GM18499 (cell line): ENCODE measurements around the gene TUBA4A.
"Not testable (repeated sequence)": the region's sequence is repeated elsewhere in the genome, so short reads cannot be mapped to it uniquely, and the experiment has no call there.

Source experiments
- ATAC-seq: cut with Tn5 transposase; IDR thresholded peaks from one replicate; pipeline ENCODE4 v1.9.1; 2021; ENCODE audit warnings: moderate number of reproducible peaks; ENCODE audit not compliant: insufficient read depth, unreplicated experiment

The TUBA4A gene

GRCh38 chr2:219215871-219216534 lies 37.7 kb downstream of the TUBA4A start:
- ATAC-seq = no peak

DNA sequence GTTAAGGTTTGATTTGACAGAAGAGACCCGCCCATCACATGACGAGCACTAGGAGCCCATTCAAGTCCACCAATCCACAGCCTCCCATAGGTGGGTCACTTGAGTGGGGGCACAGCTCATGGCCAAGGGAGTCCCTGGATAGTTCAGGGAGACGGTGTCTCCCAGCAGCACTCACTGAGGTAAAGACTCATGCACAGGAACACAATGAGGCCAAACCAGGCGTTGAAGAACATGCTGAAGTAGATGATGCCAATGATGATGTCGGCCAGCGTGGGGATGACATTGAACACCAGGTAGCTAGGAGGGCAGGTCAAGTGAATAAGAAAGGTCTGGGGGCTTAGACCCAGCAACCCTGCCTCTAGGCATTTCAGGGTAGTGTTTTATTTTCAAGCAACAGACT lies 38.9 kb downstream of the TUBA4A start:
- no peak for ATAC-seq

- no peak for ATAC-seq
Observed at GRCh38 chr2:219214141-219214540, 39.6 kb downstream of the TUBA4A start.

DNA sequence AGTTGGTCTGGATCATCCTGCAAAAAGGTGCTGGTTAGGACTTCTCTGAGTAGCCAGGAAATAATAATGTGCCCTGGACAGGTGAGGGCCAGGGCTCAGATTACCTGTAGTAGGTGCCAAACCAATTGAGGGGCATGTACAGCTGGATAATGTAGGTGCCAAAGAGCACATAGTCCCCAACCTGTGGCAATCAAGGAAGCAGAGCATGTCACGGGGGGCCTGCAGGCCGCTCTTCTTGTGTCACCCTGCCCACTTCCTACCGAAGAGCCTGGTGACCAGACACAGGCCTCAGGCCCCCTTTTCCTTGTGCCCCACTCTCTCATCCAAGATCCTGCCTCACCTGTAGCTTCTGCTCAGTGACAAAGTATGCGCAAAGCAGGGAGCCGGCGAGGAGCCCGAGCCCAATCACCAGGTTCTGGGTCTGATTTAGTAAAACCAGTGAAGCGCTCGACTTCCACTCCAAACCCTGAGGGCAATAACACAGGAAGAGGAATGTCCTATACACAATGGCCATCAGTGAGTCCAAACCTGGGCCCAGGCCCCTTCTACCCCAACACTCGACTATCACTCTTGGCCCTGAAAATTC lies 40.1 kb downstream of the TUBA4A start:
- no peak for ATAC-seq

- no peak for ATAC-seq
Observed at GRCh38 chr2:219213026-219213415, 40.7 kb downstream of the TUBA4A start.

- no peak for ATAC-seq
Observed at GRCh38 chr2:219210886-219211362, 42.8 kb downstream of the TUBA4A start.

DNA sequence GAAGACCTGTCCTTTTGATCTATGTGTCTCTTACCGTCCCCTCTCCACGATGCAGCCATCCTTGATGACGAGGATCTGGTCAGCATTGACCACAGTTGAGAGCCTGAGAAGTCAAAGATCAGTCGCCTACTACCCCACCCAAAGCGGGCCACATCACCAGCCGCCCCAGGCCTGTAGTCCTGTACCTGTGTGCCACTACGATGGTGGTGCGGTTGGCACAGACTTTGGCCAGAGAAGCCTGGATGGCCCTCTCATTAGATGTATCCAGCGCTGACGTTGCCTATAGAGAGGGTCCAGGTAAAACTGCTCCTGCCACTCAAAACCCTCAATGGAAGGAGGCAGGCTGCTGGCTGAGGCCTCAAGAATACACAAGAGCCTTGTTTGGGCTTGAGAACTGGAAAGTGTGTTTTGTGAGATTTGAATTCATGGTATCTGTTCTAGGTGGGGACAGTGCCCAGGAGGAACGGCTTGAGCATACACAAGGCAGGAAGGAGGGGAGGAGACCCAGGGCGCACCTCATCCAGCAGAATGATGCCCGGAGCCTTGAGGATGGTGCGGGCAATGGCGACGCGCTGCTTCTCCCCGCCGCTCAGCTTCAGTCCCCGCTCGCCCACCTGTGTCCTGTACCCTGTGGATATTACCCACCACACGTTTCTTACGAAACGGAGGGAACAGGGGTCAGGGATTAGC lies 43.4 kb downstream of the TUBA4A start:
- no peak for ATAC-seq

- ATAC-seq = no peak
Observed at GRCh38 chr2:219209236-219210195, 44.2 kb downstream of the TUBA4A start.

DNA sequence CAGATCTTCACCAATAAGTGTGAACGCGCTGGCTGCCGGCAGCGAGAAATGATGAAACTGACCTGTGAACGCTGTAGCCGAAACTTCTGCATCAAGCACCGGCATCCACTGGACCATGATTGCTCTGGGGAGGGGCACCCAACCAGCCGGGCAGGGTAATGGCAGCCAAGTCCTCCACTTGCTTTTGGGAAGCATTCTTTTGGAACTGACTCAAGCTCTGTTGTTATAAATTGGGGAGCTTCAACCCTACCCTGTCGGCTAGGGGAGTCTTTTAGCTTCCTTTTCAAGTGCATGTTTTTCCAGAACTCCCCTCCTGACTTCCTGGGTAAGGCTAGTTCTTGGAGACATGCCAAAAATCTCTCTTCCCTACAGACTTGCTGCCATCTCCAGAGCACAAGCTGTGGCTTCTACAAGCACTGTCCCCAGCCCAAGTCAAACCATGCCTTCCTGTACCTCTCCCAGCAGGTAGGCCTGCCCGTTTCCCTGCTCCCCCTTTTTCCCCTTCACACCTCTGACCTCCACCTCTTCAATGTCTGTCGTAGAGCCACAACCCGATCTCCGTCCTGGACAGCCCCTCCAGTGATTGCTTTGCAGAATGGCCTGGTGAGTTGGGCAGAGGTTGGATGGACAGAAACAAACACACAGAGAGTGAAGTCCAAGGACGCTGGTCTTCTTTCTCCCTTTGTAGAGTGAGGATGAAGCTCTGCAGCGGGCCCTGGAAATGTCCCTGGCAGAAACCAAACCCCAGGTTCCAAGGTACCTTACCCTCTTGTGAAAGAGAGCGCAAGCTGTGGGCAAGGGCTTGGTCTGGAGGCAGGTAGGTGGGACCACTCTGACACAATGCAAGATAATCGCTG lies 45.6 kb downstream of the TUBA4A start:
- ATAC-seq = no peak

GRCh38 chr2:219207134-219207883 lies 46.4 kb downstream of the TUBA4A start:
- ATAC-seq = no peak

GRCh38 chr2:219206328-219207133 lies 47.2 kb downstream of the TUBA4A start, which contains the start of gene ZFAND2B:
Gene ZFAND2B, plus strand, starts transcription at chr2:219206782. Its CDS starts 206 bp downstream, at chr2:219206988.
- ATAC-seq = peak; percentile 80

- no peak for ATAC-seq
Observed at GRCh38 chr2:219205981-219206327, 47.8 kb downstream of the TUBA4A start.

DNA sequence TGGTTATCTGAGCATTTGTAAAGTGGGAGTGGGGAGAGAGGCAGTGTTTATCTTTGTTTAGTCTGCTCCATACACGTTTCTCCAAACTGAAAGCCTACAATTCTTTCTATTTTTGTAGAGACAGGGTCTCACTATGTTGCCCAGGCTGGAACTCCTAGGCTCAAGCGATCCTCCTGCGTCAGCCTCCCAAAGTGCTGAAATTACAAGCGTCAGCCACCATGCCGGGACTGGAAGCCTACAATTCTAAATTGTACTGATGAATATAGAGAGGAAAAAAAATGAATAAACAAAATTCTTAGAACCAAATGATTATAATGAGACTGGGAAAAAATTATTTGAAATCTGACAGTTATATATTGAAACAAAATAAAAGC lies 48.6 kb downstream of the TUBA4A start:
- ATAC-seq = no peak

DNA sequence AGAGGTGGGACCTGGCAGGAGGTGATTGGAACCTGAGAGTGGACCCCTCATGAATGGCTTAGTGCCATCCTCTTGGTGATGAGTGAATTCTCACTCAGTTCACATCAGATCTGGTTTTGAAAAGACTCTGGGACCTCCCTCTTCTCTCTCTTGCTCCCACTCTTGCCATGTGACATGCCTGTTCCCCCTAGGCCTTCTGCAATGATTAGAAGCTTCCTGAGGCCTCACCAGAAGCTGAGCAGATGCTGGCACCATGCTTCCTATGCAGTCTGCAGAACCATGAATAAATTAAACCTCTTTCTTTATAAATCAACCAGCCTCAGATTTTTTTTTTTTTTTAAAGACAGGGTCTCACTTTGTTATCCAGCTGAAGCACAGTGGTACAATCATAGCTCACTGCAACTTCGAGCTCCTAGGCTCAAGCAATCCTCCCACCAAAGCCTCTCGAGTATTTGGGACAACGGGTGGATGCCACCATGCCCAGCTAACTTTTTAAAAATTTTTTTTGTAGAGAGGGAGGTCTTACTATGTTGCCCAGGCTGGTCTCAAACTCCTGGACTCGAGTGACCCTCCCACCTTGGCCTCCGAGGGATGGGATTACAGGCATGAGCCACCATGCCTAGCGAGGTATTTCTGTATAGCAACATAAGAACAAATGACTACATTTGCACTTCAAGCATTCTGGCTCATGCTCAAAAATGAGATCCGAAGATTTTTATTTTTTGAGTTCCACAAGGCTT lies 49.1 kb downstream of the TUBA4A start:
- ATAC-seq = no peak

GRCh38 chr2:219201331-219201730 lies 52.4 kb downstream of the TUBA4A start:
- ATAC-seq = not testable (repeated sequence)

DNA sequence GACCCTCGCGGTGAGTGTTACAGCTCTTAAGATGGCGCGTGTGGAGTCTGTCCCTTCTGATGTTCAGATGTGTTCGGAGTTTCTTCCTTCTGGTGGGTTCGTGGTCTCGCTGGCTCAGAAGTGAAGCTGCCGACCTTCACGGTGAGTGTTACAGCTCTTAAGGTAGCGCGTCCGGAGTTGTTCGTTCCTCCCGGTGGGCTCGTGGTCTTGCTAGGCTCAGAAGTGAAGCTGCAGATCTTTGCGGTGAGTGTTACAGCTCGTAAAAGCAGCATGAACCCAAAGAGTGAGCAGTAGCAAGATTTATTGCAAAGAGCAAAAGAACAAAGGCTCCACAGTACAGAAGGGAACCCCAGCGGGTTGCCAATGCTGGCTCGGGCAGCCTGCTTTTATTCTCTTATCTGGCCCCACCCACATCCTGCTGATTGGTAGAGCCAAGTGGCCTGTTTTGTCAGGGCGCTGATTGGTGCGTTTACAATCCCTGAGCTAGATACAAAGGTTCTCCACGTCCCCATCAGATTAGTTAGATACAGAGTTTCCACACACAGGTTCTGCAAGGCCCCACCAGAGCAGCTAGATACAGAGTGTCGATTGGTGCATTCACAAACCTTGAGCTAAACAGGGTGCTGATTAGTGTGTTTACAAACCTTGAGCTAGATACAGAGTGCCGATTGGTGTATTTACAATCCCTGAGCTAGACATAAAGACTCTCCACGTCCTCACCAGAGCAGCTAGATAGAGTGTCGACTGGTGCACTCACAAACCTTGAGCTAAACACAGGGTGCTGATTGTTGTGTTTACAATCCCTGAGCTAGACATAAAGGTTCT lies 53.0 kb downstream of the TUBA4A start:
- not testable (repeated sequence) for ATAC-seq
